Activated CD4-positive, alpha-beta memory T cell treated with anti-CD3 and anti-CD28 coated beads, Interleukin-2, amount 10 ng/mL, durations not matched to agents 7 days and 5 days (primary cell): ENCODE measurements around the gene TRIO. TPM values are rescaled to one million over a fixed set of nuclear protein-coding genes. Genes with fewer than 3 reads are reported as not detected.

Source experiments
- CTCF ChIA-PET: fragments of 350-600 bp; sonication (Branson Sonifier 250); formaldehyde crosslinking; loops from one replicate; lab custom pipeline; 2021; ENCODE audit warnings: antibody characterized with exemption, inconsistent platforms; lab: Charles Lee
- POLR2A ChIA-PET: fragments of 350-600 bp; sonication (Branson Sonifier 250); formaldehyde crosslinking; loops from one replicate; lab custom pipeline; 2021; ENCODE audit warnings: antibody characterized with exemption; lab: Charles Lee
- DNase-seq: peaks from one replicate; pipeline ENCODE4 v3.0.0-alpha.2; 2020
- H3K27ac Mint-ChIP-seq: one replicate; pipeline ENCODE4 v1.8.0; 2021; ENCODE audit warnings: mild to moderate bottlenecking, mixed read lengths
- H3K27me3 Mint-ChIP-seq: one replicate; pipeline ENCODE4 v1.8.0; 2021; ENCODE audit warnings: mixed read lengths
- H3K36me3 Mint-ChIP-seq: one replicate; pipeline ENCODE4 v1.8.0; 2021; ENCODE audit warnings: low read depth, mixed read lengths
- H3K4me1 Mint-ChIP-seq: one replicate; pipeline ENCODE4 v1.8.0; 2021; ENCODE audit warnings: mixed read lengths
- H3K4me3 Mint-ChIP-seq: one replicate; pipeline ENCODE4 v1.8.0; 2021; ENCODE audit warnings: mild to moderate bottlenecking, mixed read lengths
- H3K9me3 Mint-ChIP-seq: one replicate; pipeline ENCODE4 v1.8.0; 2021; ENCODE audit warnings: mixed read lengths
- total RNA-seq, 2 experiments: library from RNA; stranded (reverse); gene quantifications; one replicate each; pipeline ENCODE4 v1.2.3, GENCODE V29; 2021

The TRIO gene
- total RNA-seq, 2 experiments from 2014 or later: 8.1 to 8.3 TPM

- no peak for DNase-seq
- ChIA-PET CTCF (interaction anchor here (0.6 kb wide), 1 partner anchor 154 kb away, joined by 3 read pairs; no protein-coding TSS in a partner anchor), POLR2A (interaction anchor here (1.0 kb wide), 1 partner anchor 103 kb away, joined by 3 read pairs; no protein-coding TSS in a partner anchor)
- Mint-ChIP-seq H3K4me1 (peaks cover 9% of the 10 kb centered on the region), H3K9me3 (no peaks in the 10 kb centered on the region), H3K27me3 (no peaks in the 10 kb centered on the region), H3K36me3 (peaks cover 3% of the 10 kb centered on the region), H3K27ac (no peak overlapping the region), H3K4me3 (no peak overlapping the region)
These were observed 336.1 kb downstream of the TRIO start for GRCh38 chr5:14479143-14479696.

GRCh38 chr5:14481349-14481748 lies 338.2 kb downstream of the TRIO start:
- H3K9me3 Mint-ChIP-seq: no peaks in the 10 kb centered on the region
- peaks cover 3% of the 10 kb centered on the region for H3K36me3 Mint-ChIP-seq
- ChIA-PET CTCF (no interaction called here), POLR2A (no interaction called here)
- H3K4me3 Mint-ChIP-seq: no peak overlapping the region
- peaks cover 13% of the 10 kb centered on the region for H3K4me1 Mint-ChIP-seq
- H3K27me3 Mint-ChIP-seq: no peaks in the 10 kb centered on the region
- H3K27ac Mint-ChIP-seq: no peak overlapping the region
- DNase-seq: no peak

GRCh38 chr5:14482085-14482484 lies 338.9 kb downstream of the TRIO start:
- H3K4me3 Mint-ChIP-seq: no peak overlapping the region
- no peaks in the 10 kb centered on the region for H3K27me3 Mint-ChIP-seq
- no peak for DNase-seq
- H3K27ac Mint-ChIP-seq: no peak overlapping the region
- H3K4me1 Mint-ChIP-seq: peaks cover 13% of the 10 kb centered on the region
- ChIA-PET CTCF (no interaction called here), POLR2A (no interaction called here)
- peaks cover 3% of the 10 kb centered on the region for H3K36me3 Mint-ChIP-seq
- no peaks in the 10 kb centered on the region for H3K9me3 Mint-ChIP-seq

- Mint-ChIP-seq H3K27ac (no peak overlapping the region), H3K4me1 (peaks cover 13% of the 10 kb centered on the region), H3K9me3 (no peaks in the 10 kb centered on the region), H3K27me3 (no peaks in the 10 kb centered on the region), H3K4me3 (no peak overlapping the region), H3K36me3 (peaks cover 3% of the 10 kb centered on the region)
- ChIA-PET POLR2A (no interaction called here), CTCF (no interaction called here)
- no peak for DNase-seq
These were observed 340.5 kb downstream of the TRIO start for GRCh38 chr5:14483504-14484157.

GRCh38 chr5:14486486-14486885 lies 343.3 kb downstream of the TRIO start:
- H3K27me3 Mint-ChIP-seq: no peaks in the 10 kb centered on the region
- no peaks in the 10 kb centered on the region for H3K36me3 Mint-ChIP-seq
- H3K4me3 Mint-ChIP-seq: no peak overlapping the region
- no peaks in the 10 kb centered on the region for H3K9me3 Mint-ChIP-seq
- ChIA-PET CTCF (interaction anchor here (1.3 kb wide), 1 partner anchor 162 kb away, joined by 3 read pairs; no protein-coding TSS in a partner anchor), POLR2A (no interaction called here)
- no peak overlapping the region for H3K27ac Mint-ChIP-seq
- no peak for DNase-seq
- peaks cover 4% of the 10 kb centered on the region for H3K4me1 Mint-ChIP-seq

- no peaks in the 10 kb centered on the region for H3K27me3 Mint-ChIP-seq
- POLR2A ChIA-PET: no interaction called here
- CTCF ChIA-PET: interaction anchor here (1.3 kb wide), 1 partner anchor 161 kb away, joined by 3 read pairs; no protein-coding TSS in a partner anchor
- no peak for DNase-seq
- peaks cover 4% of the 10 kb centered on the region for H3K4me1 Mint-ChIP-seq
- H3K9me3 Mint-ChIP-seq: no peaks in the 10 kb centered on the region
- H3K4me3 Mint-ChIP-seq: no peak overlapping the region
- no peaks in the 10 kb centered on the region for H3K36me3 Mint-ChIP-seq
- H3K27ac Mint-ChIP-seq: no peak overlapping the region
These were observed 344.1 kb downstream of the TRIO start for GRCh38 chr5:14486996-14487896.

GRCh38 chr5:14487897-14488570 lies 344.9 kb downstream of the TRIO start:
- Mint-ChIP-seq H3K27ac (no peak overlapping the region), H3K36me3 (no peaks in the 10 kb centered on the region)
- CTCF ChIA-PET: no interaction called here

GRCh38 chr5:14488709-14489108 lies 345.6 kb downstream of the TRIO start:
- CTCF ChIA-PET: no interaction called here
- H3K4me1 Mint-ChIP-seq: peaks cover 4% of the 10 kb centered on the region
- H3K27ac Mint-ChIP-seq: no peak overlapping the region
- H3K9me3 Mint-ChIP-seq: no peaks in the 10 kb centered on the region
- no peak overlapping the region for H3K4me3 Mint-ChIP-seq
- no peaks in the 10 kb centered on the region for H3K36me3 Mint-ChIP-seq
- H3K27me3 Mint-ChIP-seq: no peaks in the 10 kb centered on the region
- POLR2A ChIA-PET: no interaction called here
- no peak for DNase-seq

More at GRCh38 chr5:14487897-14488570, 344.9 kb downstream of the TRIO start:
- Mint-ChIP-seq H3K4me1 (peaks cover 4% of the 10 kb centered on the region), H3K4me3 (no peak overlapping the region), H3K27me3 (no peaks in the 10 kb centered on the region), H3K9me3 (no peaks in the 10 kb centered on the region)
- POLR2A ChIA-PET: no interaction called here
- no peak for DNase-seq

- no peaks in the 10 kb centered on the region for H3K36me3 Mint-ChIP-seq
- no peak overlapping the region for H3K4me3 Mint-ChIP-seq
- H3K9me3 Mint-ChIP-seq: no peaks in the 10 kb centered on the region
- no peak for DNase-seq
- H3K27me3 Mint-ChIP-seq: no peaks in the 10 kb centered on the region
- H3K4me1 Mint-ChIP-seq: peaks cover 2% of the 10 kb centered on the region
- no peak overlapping the region for H3K27ac Mint-ChIP-seq
- CTCF ChIA-PET: no interaction called here
- POLR2A ChIA-PET: no interaction called here
These were observed 346.5 kb downstream of the TRIO start for GRCh38 chr5:14489643-14490042.

- no peaks in the 10 kb centered on the region for H3K36me3 Mint-ChIP-seq
- H3K4me3 Mint-ChIP-seq: no peak overlapping the region
- H3K27ac Mint-ChIP-seq: no peak overlapping the region
- DNase-seq: no peak
- no peaks in the 10 kb centered on the region for H3K9me3 Mint-ChIP-seq
- no peaks in the 10 kb centered on the region for H3K27me3 Mint-ChIP-seq
- ChIA-PET CTCF (no interaction called here), POLR2A (no interaction called here)
- no peaks in the 10 kb centered on the region for H3K4me1 Mint-ChIP-seq
These were observed 347.2 kb downstream of the TRIO start for GRCh38 chr5:14490309-14490711.

GRCh38 chr5:14491015-14491915 lies 348.1 kb downstream of the TRIO start:
- POLR2A ChIA-PET: no interaction called here
- CTCF ChIA-PET: no interaction called here
- Mint-ChIP-seq H3K4me1 (no peaks in the 10 kb centered on the region), H3K4me3 (no peak overlapping the region), H3K36me3 (no peaks in the 10 kb centered on the region), H3K9me3 (no peaks in the 10 kb centered on the region), H3K27ac (no peak overlapping the region), H3K27me3 (no peaks in the 10 kb centered on the region)
- no peak for DNase-seq

- no peaks in the 10 kb centered on the region for H3K36me3 Mint-ChIP-seq
- H3K4me3 Mint-ChIP-seq: no peak overlapping the region
- H3K27me3 Mint-ChIP-seq: no peaks in the 10 kb centered on the region
- no peaks in the 10 kb centered on the region for H3K9me3 Mint-ChIP-seq
- no peak for DNase-seq
- CTCF ChIA-PET: no interaction called here
- H3K4me1 Mint-ChIP-seq: no peaks in the 10 kb centered on the region
- POLR2A ChIA-PET: no interaction called here
- no peak overlapping the region for H3K27ac Mint-ChIP-seq
These were observed 349.3 kb downstream of the TRIO start for GRCh38 chr5:14492331-14492964.
